ENCODE results near the gene SUPT3H. TPM values are rescaled to one million over a fixed set of nuclear protein-coding genes. Genes with fewer than 3 reads are reported as not detected.

Gene SUPT3H
- polyA plus RNA-seq, 3 donors, result 22.1 to 24.9 (median 23.0) TPM

- no peak for DNase-seq (ENCODE audit: extremely low read depth in 1 of 11, low read depth in 9 of 11, low spot score in 4 of 11)
Observed at GRCh38 chr6:45001663-45002062, 376.1 kb downstream of the SUPT3H start.

- DNase-seq (ENCODE audit: extremely low read depth in 1 of 11, low read depth in 9 of 11, low spot score in 4 of 11), result no peak
Observed at GRCh38 chr6:45000833-45001232, 376.9 kb downstream of the SUPT3H start.

GRCh38 chr6:44999066-44999465 lies 378.7 kb downstream of the SUPT3H start:
- no peak for DNase-seq (ENCODE audit: extremely low read depth in 1 of 11, low read depth in 9 of 11, low spot score in 4 of 11)

GRCh38 chr6:44995486-44996132 lies 382.1 kb downstream of the SUPT3H start:
- no peak for DNase-seq (ENCODE audit: extremely low read depth in 1 of 11, low read depth in 9 of 11, low spot score in 4 of 11)

GRCh38 chr6:44989391-44989790 lies 388.3 kb downstream of the SUPT3H start:
- no peak for DNase-seq (ENCODE audit: extremely low read depth in 1 of 11, low read depth in 9 of 11, low spot score in 4 of 11)

GRCh38 chr6:44985006-44985405 lies 392.7 kb downstream of the SUPT3H start:
- no peak for DNase-seq (ENCODE audit: extremely low read depth in 1 of 11, low read depth in 9 of 11, low spot score in 4 of 11)

GRCh38 chr6:44983467-44984365 lies 394.0 kb downstream of the SUPT3H start:
- no peak for DNase-seq (ENCODE audit: extremely low read depth in 1 of 11, low read depth in 9 of 11, low spot score in 4 of 11)

- no peak for DNase-seq (ENCODE audit: extremely low read depth in 1 of 11, low read depth in 9 of 11, low spot score in 4 of 11)
Observed at GRCh38 chr6:44980841-44981240, 396.9 kb downstream of the SUPT3H start.

- no peak for DNase-seq (ENCODE audit: extremely low read depth in 1 of 11, low read depth in 9 of 11, low spot score in 4 of 11)
Observed at GRCh38 chr6:44976677-44977641, 400.8 kb downstream of the SUPT3H start.

GRCh38 chr6:44974511-44974910 lies 403.2 kb downstream of the SUPT3H start:
- DNase-seq (ENCODE audit: extremely low read depth in 1 of 11, low read depth in 9 of 11, low spot score in 4 of 11), result no peak

- no peak for DNase-seq (ENCODE audit: extremely low read depth in 1 of 11, low read depth in 9 of 11, low spot score in 4 of 11)
Observed at GRCh38 chr6:44972709-44973108, 405.0 kb downstream of the SUPT3H start.

GRCh38 chr6:44969446-44970185 lies 408.1 kb downstream of the SUPT3H start:
- DNase-seq (ENCODE audit: extremely low read depth in 1 of 11, low read depth in 9 of 11, low spot score in 4 of 11), result no peak

GRCh38 chr6:44967481-44967880 lies 410.3 kb downstream of the SUPT3H start:
- no peak for DNase-seq (ENCODE audit: extremely low read depth in 1 of 11, low read depth in 9 of 11, low spot score in 4 of 11)

GRCh38 chr6:44966449-44967092 lies 411.2 kb downstream of the SUPT3H start:
- DNase-seq (ENCODE audit: extremely low read depth in 1 of 11, low read depth in 9 of 11, low spot score in 4 of 11), result no peak

GRCh38 chr6:44965708-44966107 lies 412.0 kb downstream of the SUPT3H start:
- no peak for DNase-seq (ENCODE audit: extremely low read depth in 1 of 11, low read depth in 9 of 11, low spot score in 4 of 11)

- no peak for DNase-seq (ENCODE audit: extremely low read depth in 1 of 11, low read depth in 9 of 11, low spot score in 4 of 11)
Observed at GRCh38 chr6:44960898-44961297, 416.8 kb downstream of the SUPT3H start.

GRCh38 chr6:44959651-44960050 lies 418.1 kb downstream of the SUPT3H start:
- DNase-seq (ENCODE audit: extremely low read depth in 1 of 11, low read depth in 9 of 11, low spot score in 4 of 11), result no peak

- DNase-seq (ENCODE audit: extremely low read depth in 1 of 11, low read depth in 9 of 11, low spot score in 4 of 11), result no peak
Observed at GRCh38 chr6:44957156-44957555, 420.6 kb downstream of the SUPT3H start.

All from renal cortex interstitium (tissue), 11 donors.